Kidney epithelial cell (primary cell): ENCODE measurements around the gene ARL2BP. TPM values are rescaled to one million over a fixed set of nuclear protein-coding genes. Genes with fewer than 3 reads are reported as not detected.

ENCODE experiments used
- DNase-seq: peaks from one replicate; pipeline ENCODE4 v3.0.0-alpha.2; 2010; ENCODE audit warnings: low read depth
- H3K27me3 ChIP-seq: 2 replicates; pipeline ENCODE4 v1.6.0; 2011; ENCODE audit warnings: low read length; ENCODE audit not compliant: control insufficient read depth, insufficient read depth
- H3K36me3 ChIP-seq: 2 replicates; pipeline ENCODE4 v1.5.1; 2011; ENCODE audit warnings: low read length; ENCODE audit not compliant: control insufficient read depth, insufficient read depth
- H3K4me3 ChIP-seq: 2 replicates; pipeline ENCODE4 v1.5.1; 2011; ENCODE audit warnings: low read depth, mild to moderate bottlenecking, control low read depth, low read length
- CTCF ChIP-seq: IDR thresholded peaks from 2 replicates; pipeline ENCODE4 v1.5.1; 2011; ENCODE audit warnings: mild to moderate bottlenecking, moderate library complexity, low read length, control low read depth, inconsistent platforms; ENCODE audit not compliant: insufficient read depth, poor library complexity, severe bottlenecking
- total RNA-seq: library from RNA; depleted of rRNA; stranded (reverse); fragments of >200 nt; gene quantifications from 2 replicates; pipeline ENCODE4 v1.2.3, GENCODE V29; 2015

The ARL2BP gene
- total RNA-seq, 1 donor from 2014 or later: 78.3 TPM

GRCh38 chr16:57278494-57278893, 33.4 kb downstream of the ARL2BP start:
- DNase-seq: no peak
- TF ChIP-seq CTCF: no peak
- Histone ChIP-seq H3K36me3 (no peaks in the 10 kb centered on the region), H3K4me3 (no peak overlapping the region), H3K27me3 (peaks cover 6% of the 10 kb centered on the region)

- no peaks in the 10 kb centered on the region for H3K36me3 ChIP-seq
- no peak for DNase-seq
- no peak overlapping the region for H3K4me3 ChIP-seq
- peaks cover 16% of the 10 kb centered on the region for H3K27me3 ChIP-seq
- TF ChIP-seq CTCF: no peak
These were observed 35.0 kb downstream of the ARL2BP start for GRCh38 chr16:57279780-57280638.

GRCh38 chr16:57281791-57282190, 36.7 kb downstream of the ARL2BP start:
- TF ChIP-seq CTCF: no peak
- DNase-seq: no peak
- Histone ChIP-seq H3K4me3 (no peak overlapping the region), H3K27me3 (peaks cover 16% of the 10 kb centered on the region), H3K36me3 (no peaks in the 10 kb centered on the region)

- Histone ChIP-seq H3K36me3 (no peaks in the 10 kb centered on the region), H3K4me3 (no peak overlapping the region), H3K27me3 (peaks cover 16% of the 10 kb centered on the region)
- no peak for TF ChIP-seq CTCF
- DNase-seq: no peak
These were observed 37.6 kb downstream of the ARL2BP start for GRCh38 chr16:57282510-57283213.

- peak; percentile 1 for TF ChIP-seq CTCF
- H3K4me3 ChIP-seq: peak overlapping the region; percentile 49
- H3K27me3 ChIP-seq: peaks cover 16% of the 10 kb centered on the region
- H3K36me3 ChIP-seq: no peaks in the 10 kb centered on the region
- no peak for DNase-seq
These were observed 38.3 kb downstream of the ARL2BP start for GRCh38 chr16:57283214-57283958.
